ENCODE data around the gene BTBD7.
"Not testable (repeated sequence)": the region's sequence is repeated elsewhere in the genome, so short reads cannot be mapped to it uniquely, and the experiment has no call there.

Gene BTBD7

DNA sequence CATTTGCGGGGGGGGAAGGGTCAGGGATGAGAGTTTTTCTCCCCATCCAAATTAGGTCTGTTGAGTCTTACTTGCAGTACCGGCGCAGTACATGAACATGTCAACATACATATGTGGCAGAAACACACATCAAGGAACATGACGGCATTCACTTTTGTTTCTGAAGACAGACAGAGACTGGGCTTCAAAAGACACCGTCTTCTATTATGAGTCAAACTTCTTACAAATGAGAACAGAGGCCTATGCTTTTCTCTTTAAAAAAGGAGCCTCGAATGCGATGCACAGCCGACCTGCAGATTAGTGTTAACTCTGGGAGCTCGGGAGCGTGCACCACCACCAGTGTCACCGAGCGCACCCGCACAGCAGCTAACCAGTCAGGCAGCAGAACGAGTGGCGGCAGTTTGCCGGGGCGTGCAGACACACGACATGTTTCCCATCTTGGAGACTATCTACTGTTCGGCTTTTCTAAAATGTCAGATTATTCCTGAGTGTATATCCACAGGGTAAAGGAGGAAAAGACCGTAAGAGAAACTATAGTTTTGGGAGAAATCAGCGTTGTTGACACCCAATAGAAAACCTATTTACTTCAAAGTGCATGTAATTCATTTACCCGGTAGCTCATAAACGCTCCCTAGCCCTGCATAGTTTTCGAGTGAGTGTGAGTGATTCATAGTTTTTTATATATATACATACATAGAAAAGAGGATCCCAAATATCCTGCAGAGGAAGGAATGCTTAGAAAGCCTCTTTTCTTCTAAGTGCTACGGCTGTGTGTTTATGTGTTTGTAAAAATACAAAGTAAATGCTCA lies 92.8 kb downstream of the BTBD7 start:
- DNase-seq: no peak

DNA sequence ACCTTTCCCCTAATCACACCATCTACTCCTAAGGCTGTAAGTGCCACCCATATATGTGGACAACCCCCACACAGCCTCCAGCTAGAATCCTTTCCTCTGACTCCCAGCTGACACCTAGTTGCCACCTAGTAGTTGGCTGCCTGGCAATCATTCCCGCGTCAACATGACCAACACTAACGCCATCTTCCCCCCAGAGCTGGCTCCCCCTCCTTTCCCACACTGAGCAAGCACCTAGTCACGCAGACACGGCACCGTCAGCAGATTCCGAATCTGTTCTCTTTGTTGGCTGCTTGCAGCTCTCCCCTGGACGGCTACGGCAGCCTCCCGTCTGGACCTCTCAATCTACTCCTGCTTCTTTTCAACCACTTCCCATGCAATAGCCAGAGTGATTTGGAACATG lies 98.0 kb downstream of the BTBD7 start:
- no peak for DNase-seq

DNA sequence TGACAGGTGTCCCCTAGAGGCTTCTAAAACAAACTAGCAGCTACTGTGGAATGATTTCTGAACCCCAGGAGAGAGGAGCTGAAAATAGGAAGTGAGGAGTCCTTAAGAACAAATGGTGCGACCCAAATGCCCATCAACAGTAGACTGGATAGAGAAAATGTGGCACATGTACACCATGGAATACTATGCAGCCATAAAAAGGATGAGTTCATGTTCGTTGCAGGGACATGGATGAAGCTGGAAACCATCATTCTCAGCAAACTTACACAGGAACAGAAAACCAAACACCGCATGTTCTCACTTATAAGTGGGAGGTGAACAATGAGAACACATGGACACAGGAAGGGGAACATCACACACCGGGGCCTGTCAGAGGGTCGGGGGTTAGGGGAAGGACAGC lies 99.8 kb downstream of the BTBD7 start:
- not testable (repeated sequence) for DNase-seq

DNA sequence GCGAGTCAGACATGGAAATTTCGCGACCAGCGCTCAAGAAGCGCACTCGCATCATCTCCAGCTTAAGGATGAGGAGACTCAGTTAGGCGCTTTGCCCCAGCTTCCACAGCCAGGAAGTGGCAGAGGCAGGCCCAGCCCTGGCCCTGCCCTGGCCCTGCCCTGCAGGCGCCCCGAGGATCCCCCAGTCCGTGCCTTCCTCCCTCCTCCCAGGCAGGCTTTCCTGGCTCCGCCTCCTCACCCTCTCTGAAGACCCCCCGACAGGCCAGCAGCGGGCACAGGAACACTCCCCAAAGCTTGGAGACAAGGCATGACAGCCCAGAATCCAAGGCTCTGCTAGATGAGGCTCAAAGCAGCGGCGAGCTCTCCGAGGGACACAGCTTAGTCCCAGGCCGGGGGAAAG lies 100.7 kb downstream of the BTBD7 start:
- DNase-seq: no peak

DNA sequence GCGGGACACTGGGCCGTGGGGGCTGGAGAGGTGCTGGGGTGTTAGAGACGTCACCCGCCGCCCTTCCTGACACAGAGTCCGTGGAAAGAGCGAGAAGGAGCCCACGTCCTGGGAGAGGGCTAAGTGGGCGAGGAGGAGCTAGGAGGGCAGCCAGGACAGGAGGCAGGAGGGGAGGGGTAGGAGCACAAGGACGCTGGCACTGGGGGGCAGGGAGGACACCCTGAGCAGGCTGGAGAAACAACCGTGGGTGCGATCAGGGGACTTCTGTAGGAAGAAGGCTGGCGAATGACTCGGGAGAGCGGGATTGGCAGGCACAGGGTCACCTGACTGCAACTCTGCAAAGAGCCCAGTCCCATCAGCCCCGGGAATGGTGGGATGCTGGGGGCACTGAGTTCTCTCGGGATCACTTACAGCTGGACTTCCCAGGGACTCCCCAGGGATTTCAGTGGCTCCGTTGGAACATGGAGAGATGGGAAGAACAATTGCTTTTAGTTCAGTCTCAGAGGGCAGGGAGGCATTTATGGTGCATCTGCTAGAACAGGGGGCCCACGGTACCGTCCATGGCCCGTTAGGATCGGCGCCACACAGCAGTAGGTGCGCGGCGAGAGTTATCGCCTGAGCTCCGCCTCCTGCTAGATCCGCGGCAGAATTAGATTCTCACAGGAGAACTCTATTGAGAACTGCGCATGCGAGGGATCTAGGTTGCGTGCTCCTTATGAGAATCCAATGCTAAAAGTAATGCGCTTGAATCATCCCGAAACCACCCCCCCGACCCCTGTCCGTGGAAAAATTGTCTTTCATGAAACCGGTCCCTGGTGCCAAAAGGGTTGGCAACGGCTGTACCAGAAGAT lies 101.5 kb downstream of the BTBD7 start:
- DNase-seq: no peak

DNA sequence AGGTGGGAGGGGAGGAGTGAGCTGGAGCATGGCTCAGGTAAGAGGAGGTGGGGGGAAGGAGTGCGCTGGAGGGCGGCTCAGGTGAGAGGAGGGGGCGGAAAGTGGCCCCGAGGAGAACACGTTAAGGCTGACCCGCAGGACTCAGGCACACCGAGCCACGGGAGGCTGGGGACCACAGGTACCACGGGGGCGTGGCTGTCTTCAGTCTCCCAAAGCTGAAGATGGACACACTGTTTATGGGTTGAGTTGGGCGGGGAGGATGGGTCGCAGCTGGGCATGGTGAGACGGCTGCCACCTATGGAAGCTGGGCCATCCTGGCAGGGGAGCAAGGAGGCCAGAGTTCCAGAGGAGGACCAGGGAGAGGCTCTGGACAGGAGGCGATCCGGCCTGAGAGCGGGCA lies 102.3 kb downstream of the BTBD7 start:
- no peak for DNase-seq

DNA sequence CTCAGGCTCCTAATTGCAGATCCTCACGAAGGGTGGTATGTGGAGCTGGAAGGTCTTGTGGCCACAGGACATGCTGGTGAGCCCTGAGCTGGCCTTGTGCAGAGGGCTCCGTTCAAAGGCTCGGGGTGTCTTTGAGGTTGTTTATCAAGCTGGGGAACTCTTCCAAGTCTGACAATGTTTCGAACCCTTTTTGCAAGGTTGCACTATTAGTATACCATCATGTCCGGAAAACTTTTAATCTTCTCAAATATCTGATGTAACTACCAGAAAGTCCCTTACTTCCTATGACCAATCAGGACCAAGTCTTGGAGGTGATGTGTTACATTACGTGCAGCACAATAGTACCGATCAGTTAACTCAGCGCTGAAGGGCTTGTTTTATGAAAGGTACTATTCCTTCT lies 104.3 kb downstream of the BTBD7 start:
- DNase-seq: no peak

DNA sequence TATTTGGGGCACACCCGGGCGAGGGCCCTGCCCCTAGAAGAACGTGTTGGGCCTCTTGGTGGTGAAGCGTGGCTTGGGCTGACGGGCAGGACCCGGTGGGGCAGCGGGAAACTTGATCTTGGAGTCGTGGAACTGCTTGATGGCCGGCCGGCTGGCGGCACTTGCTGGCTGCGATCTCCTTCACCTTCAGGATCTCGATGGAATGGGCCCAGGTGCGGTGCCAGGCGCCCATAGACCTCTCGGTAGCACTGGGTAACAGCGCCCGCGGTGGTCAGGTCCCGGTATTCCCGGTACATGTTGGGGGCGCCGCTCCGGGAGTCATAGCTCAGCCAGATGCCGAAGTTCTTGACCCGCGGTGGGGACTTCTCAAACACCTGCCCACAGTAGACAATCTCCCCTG lies 109.3 kb downstream of the BTBD7 start:
- no peak for DNase-seq

DNA sequence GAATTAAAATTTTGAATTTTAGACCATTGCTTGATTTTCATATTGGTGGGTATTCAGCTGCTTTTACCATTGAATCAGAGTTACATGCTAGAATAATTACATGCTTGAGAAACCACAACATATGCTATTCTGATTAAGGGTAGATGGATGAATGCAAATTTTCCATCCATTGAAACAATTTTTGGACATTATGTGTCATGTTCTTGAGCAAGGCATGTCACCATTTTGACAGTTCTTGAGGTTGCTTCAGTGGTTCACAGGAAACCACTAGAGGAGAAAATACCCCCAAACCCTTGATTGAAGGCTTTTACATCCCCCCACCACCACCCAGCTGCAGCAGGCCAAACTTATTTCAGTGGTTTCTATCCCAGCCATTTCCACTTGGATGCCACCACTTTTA lies 112.3 kb downstream of the BTBD7 start:
- no peak for DNase-seq

DNA sequence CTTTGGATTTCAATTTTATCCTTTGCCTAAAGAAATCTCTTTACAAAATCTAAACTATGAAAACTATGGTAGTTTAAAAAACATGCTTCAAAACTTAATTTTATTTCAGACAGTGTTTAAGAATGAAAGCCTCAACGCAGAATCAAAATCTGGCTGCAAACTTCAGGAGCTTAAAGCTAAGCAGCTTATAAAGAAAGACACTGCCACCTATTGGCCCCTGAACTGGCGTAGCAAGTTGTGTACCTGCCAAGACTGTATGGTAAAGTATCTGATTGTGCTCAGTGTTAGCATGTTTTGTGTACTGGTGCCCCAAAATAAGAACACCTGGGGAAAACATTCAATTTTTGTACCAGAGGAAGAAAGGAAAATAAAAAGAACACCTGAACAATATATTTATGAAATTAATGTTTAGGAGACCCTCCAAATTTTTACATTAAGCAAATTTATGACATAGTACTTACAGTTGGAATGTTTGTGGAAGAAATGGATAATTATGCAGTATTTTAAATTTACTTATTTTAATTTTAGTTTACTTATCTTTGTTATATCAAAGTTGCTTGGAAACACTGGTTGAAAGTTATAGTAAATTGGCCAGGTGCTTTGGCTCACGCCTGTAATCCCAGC lies 113.6 kb downstream of the BTBD7 start:
- peak in 5 of 6 experiments; percentile 18 to 50 (median 33) for DNase-seq

DNA sequence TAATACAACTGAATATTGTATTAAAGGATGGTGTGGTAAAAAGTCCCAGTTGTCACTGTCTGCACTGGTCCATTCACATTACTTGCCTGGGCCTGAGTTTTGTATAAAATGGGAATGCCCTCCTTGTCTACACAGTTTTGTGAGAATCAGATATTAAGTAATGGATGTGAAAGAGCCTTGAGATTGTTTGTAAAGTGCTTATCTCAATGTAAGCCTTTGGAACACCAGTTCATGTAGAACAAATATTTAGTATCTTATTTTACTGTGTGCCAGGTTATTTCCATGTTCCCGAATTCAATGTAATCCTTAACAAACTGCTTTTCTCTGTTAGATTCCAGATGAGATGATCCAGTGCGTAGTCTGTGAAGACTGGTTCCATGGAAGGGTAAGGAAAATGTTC lies 118.2 kb downstream of the BTBD7 start:
- DNase-seq: no peak

DNA sequence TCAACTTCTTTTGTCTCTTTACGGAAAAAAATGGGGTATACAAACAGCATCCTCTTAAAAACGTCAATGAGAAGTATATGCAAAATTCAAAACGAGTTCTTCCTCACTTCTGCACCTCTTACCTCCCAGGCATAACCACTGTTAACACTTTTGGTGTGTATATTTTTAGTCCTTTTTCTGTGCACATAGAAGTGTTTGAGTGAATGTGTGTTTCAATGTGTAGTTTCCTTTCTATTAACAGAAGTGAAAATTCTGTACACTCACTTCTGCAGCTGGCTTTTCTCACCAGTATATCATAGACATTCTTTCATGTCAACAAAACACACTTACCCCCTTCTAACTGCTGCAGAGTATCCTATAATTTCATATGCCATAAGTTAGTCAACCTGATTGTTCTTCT lies 120.4 kb downstream of the BTBD7 start:
- no peak for DNase-seq

DNA sequence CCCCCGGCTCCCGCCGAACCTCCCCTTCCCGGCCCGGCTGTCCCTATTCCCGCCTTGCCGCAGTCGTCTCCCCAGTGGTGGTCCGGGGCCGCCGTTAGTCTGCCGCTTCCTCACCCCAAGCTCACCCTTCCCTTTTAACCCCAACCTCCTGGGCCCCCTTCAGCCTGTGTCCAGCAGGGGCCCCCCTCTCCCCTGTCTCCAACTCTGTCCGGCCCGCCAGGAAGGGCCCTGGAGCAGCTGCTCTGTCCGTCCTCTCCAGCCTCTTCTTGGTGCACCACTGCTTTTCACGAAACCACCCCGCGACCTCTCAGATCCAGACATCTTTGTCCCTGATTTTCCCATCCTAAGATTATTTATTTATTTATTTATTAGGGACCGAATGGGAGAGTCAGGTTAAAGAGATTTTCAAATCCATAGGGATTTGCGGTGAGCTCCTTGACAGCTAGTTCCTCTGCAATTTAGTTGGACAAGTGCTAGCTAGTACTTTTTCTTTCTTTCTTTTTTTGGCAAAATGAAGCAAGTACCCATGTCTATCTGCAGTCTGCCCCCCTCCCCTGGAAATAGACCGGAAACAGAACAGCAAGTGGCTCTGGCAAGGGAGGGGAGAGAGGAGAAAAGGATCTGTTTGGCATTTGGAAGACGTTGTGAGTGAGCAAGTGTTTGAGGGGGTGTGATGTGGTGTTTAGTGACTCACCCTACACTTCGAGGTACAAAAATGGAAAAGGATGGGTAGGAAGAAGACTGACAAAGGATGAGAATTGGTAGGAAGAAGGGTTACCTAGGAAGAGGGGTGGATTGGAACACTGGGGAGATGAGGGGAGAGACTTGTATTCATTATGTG lies 125.1 kb downstream of the BTBD7 start:
- DNase-seq: peak in 1 of 6 experiments; percentile 14

DNA sequence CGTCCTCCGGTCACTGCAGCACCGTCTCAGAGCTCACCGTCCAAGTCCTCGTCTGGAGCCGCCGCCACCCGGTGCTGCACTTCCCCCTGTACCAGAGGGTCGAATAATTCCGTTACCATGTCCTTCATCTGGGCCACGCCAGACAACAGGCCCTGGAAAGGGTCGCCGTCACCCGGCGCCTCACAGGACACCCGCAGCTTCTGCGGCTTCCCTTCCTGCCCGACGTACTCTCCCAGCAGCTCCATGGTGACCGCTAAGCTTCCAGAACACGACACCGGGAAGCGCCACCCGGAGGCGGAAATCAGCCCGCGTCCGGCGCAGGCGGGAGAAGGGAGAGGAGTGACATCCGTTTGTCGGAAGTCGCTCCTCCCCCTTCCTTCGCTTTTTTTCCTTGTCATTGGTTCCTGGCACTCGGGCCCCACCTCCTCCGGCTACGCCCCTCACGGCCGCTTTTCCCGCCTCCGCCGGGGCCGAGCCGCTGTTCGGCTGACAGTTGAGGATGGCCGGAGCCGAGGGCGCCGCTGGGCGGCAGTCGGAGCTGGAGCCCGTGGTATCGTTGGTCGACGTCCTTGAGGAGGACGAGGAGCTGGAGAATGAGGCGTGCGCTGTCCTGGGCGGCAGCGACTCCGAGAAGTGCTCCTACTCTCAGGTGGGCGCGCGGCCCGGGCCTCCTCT lies 125.9 kb downstream of the BTBD7 start, which contains the start of the genes GON7 and UBR7:
TSS of gene GON7 (minus strand) at position 273 of the 675 bp plus-strand sequence. CDS start at position 245, 28 bp downstream.
TSS of gene UBR7 (plus strand) at position 464 of the 675 bp plus-strand sequence. CDS start at position 500, 36 bp downstream.
- DNase-seq: peak; percentile 77 to 86 (median 80)

DNA sequence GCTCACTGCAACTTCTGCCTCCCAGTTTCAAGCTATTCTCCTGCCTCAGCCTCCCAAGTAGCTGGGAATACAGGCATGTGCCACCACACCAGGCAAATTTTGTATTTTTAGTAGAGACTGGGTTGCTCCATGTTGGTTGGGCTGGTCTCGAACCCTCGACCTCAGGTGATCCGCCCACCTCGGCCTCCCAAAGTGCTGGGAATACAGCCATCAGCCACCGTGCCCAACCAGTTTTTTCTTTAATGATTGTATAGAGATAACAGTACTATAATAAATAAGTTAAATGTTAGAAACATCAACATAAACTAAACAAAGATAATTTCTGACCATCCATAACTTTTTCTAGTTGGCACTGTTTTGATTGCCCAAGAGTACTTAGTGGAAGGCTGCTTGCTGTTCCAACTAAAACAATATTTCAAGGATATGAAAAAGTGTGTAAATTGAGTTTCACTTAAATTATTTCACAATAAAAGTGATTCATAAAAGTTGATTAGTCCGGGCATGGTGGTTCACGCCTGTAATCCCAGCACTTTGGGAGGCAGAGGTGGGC lies 131.6 kb downstream of the BTBD7 start:
- no peak for DNase-seq

DNA sequence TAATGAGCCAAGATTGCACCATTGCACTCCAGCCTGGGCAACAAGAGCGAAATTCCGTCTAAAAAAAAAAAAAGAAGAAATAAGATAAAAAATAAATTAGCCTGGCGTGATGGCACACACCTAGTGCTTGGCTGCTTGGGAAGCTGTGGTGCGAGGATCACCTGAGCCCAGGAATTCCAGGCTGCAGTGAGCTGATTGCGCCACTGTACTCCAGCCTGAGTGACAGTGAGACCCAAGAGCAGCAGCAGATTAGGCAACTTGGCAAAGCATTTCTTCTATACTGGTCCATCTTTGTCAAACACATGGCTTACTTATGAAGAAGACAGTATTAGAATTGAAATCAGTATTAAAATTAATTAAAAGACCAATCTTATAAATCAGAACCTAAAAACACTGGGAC lies 132.3 kb downstream of the BTBD7 start:
- no peak for DNase-seq

DNA sequence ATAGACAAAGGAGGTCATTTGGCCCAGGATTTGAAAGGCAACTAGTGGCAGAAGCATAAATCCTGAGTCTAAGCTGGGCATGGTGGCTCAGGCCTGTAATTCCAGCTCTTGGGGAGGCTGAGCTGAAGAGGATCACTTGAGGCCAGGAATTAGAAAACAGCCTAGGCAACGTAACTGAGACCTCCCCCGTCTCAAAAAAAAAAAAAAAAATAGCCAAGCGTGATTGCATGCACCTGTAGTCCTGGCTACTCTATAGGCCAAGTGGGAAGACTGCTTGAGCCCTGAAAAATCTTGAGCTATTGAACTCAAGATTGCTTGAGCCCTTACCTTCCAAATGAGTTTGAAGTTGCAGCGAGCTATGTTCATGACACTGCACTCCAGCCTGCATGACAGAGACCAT lies 133.8 kb downstream of the BTBD7 start:
- no peak for DNase-seq

DNA sequence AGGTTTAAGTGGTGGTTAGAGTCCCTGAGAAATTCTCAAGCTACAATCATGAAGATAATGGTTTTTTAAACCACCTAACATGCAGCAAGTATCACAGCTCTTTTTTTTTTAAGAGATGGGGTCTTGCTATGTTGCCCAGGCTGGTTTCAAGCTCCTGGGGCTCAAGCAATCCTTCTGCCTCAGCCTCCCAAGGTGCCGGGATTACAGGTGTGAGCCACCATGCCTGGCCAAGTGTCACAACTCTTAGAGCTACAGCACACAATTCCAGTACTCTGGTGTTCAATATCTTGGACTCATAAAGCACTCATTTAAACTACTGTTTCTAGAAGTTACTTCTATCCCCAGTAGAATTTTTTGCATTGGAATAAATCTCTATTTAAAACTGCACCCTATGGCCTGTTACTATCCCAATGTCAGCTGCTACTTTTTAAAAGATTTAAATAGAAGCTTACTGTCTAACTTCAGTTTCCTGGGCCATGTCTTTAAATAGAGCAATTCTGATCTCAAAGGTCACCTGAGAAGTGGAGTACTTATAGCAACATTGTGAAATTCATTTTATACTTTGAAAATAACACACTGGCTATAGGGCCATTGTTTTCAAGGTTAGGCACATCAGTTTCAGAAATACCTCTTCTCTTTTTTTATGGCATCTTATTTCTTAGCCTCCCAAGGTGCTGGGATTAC lies 137.4 kb downstream of the BTBD7 start:
- no peak for DNase-seq
